IMR-90 (cell line): ENCODE measurements around the gene ITGB5. TPM values are rescaled to one million over a fixed set of nuclear protein-coding genes. Genes with fewer than 3 reads are reported as not detected.

Source experiments
- ATAC-seq: fragments of 200-7000 bp; cut with Tn5 transposase; 2 replicates; pipeline ENCODE4 v1.9.1; 2020; ENCODE audit warnings: low read depth, mild to moderate bottlenecking, moderate library complexity
- BruUV-seq: library from RNA; stranded (reverse); fragments of 400-500 nt; replicated peaks from 2 replicates; lab custom pipeline; 2021; lab: Mats Ljungman, UMichigan
- CTCF ChIA-PET: fragments of 300-600 bp; formaldehyde crosslinking; extraction: SDS; loops from one replicate; lab custom pipeline; 2021; ENCODE audit warnings: antibody characterized with exemption; lab: Yijun Ruan, JAX
- POLR2A ChIA-PET: fragments of 300-600 bp; sonication (Branson Sonifier 250); formaldehyde crosslinking; loops from one replicate; lab custom pipeline; 2022; ENCODE audit warnings: antibody characterized with exemption; ENCODE audit not compliant: unreplicated experiment; lab: Charles Lee
- DNase-seq: peaks from one replicate; pipeline ENCODE4 v3.0.0; 2013
- H2AFZ ChIP-seq: replicated peaks from 2 replicates; pipeline ENCODE3; 2013; ENCODE audit warnings: low read length, mild to moderate bottlenecking; ENCODE audit not compliant: poor library complexity
- H2AK5ac ChIP-seq: 2 replicates; pipeline ENCODE4 v1.6.1; 2013; ENCODE audit warnings: low read depth, low read length, inconsistent platforms
- H2AK9ac ChIP-seq: replicated peaks from 2 replicates; pipeline ENCODE3; 2013; ENCODE audit warnings: mild to moderate bottlenecking, low read depth, low read length, moderate library complexity; ENCODE audit not compliant: poor library complexity
- H2BK120ac ChIP-seq: 2 replicates; pipeline ENCODE4 v1.6.1; 2013; ENCODE audit warnings: low read depth, low read length, inconsistent platforms
- H2BK15ac ChIP-seq: 3 replicates; pipeline ENCODE4 v1.6.1; 2013; ENCODE audit warnings: low read depth, low read length, inconsistent platforms
- H2BK20ac ChIP-seq: 2 replicates; pipeline ENCODE4 v1.6.1; 2013; ENCODE audit warnings: low read depth, mild to moderate bottlenecking, inconsistent platforms, low read length, moderate library complexity
- H2BK5ac ChIP-seq: 2 replicates; pipeline ENCODE4 v1.6.1; 2013; ENCODE audit warnings: mild to moderate bottlenecking, low read depth, low read length, inconsistent platforms; ENCODE audit not compliant: poor library complexity, severe bottlenecking
- H3K14ac ChIP-seq: replicated peaks from 2 replicates; pipeline ENCODE4 v1.6.1; 2013; ENCODE audit warnings: low read depth, low read length, inconsistent platforms
- H3K18ac ChIP-seq: 2 replicates; pipeline ENCODE4 v1.6.1; 2013; ENCODE audit warnings: low read depth, low read length, control low read depth
- H3K23ac ChIP-seq: 2 replicates; pipeline ENCODE4 v1.6.1; 2013; ENCODE audit warnings: low read depth, low read length, inconsistent platforms
- H3K27ac ChIP-seq: 2 replicates; pipeline ENCODE4 v1.5.1; 2013; ENCODE audit warnings: mild to moderate bottlenecking, control low read depth, low read length; ENCODE audit not compliant: insufficient read depth
- H3K27me3 ChIP-seq: 2 replicates; pipeline ENCODE4 v1.6.1; 2013; ENCODE audit warnings: low read length; ENCODE audit not compliant: control insufficient read depth, insufficient read depth
- H3K36me3 ChIP-seq: 2 replicates; pipeline ENCODE4 v1.6.1; 2013; ENCODE audit warnings: low read length, mixed read lengths; ENCODE audit not compliant: control insufficient read depth, insufficient read depth
- H3K4ac ChIP-seq: 2 replicates; pipeline ENCODE4 v1.6.1; 2013; ENCODE audit warnings: low read depth, low read length, inconsistent platforms
- H3K4me1 ChIP-seq: 2 replicates; pipeline ENCODE4 v1.6.1; 2013; ENCODE audit warnings: low read length, mixed read lengths; ENCODE audit not compliant: control insufficient read depth, insufficient read depth
- H3K4me2 ChIP-seq: 2 replicates; pipeline ENCODE4 v1.6.1; 2013; ENCODE audit warnings: low read depth, mild to moderate bottlenecking, control low read depth, low read length, moderate library complexity
- H3K4me3 ChIP-seq: 2 replicates; pipeline ENCODE4 v1.5.1; 2013; ENCODE audit warnings: low read depth, mild to moderate bottlenecking, control low read depth, low read length, moderate library complexity; ENCODE audit not compliant: insufficient read depth
- H3K56ac ChIP-seq: 2 replicates; pipeline ENCODE4 v1.6.1; 2013; ENCODE audit warnings: low read length, inconsistent platforms; ENCODE audit not compliant: insufficient read depth; ENCODE audit errors: extremely low read depth
- H3K79me1 ChIP-seq, 2 experiments: 2 replicates each; pipeline ENCODE4 v1.6.1; 2013; ENCODE audit warnings: low read length in 2 of 2, inconsistent platforms in 1 of 2, low read depth in 1 of 2
- H3K9ac ChIP-seq: 2 replicates; pipeline ENCODE4 v1.6.1; 2013; ENCODE audit warnings: low read depth, low read length, control low read depth
- H3K9me1 ChIP-seq: 2 replicates; pipeline ENCODE4 v1.6.1; 2013; ENCODE audit warnings: low read length, inconsistent platforms; ENCODE audit not compliant: insufficient read depth
- H3K9me3 ChIP-seq: 2 replicates; pipeline ENCODE4 v1.6.1; 2013; ENCODE audit warnings: low read length; ENCODE audit not compliant: control insufficient read depth, insufficient read depth
- H4K20me1 ChIP-seq: 2 replicates; pipeline ENCODE4 v1.6.1; 2013; ENCODE audit warnings: low read length, inconsistent platforms; ENCODE audit not compliant: insufficient read depth
- H4K5ac ChIP-seq: 2 replicates; pipeline ENCODE4 v1.6.1; 2013; ENCODE audit warnings: mild to moderate bottlenecking, low read depth, low read length, control low read depth
- H4K8ac ChIP-seq, 2 experiments: 2 replicates each; pipeline ENCODE4 v1.6.1; 2013; ENCODE audit warnings: low read depth in 2 of 2, low read length in 2 of 2, control low read depth in 1 of 2, inconsistent platforms in 1 of 2
- H4K91ac ChIP-seq: 2 replicates; pipeline ENCODE4 v1.6.1; 2013; ENCODE audit warnings: low read depth, low read length, inconsistent platforms; ENCODE audit not compliant: insufficient read depth
- CEBPB ChIP-seq: IDR thresholded peaks from 2 replicates; pipeline ENCODE4 v1.6.1; 2012; ENCODE audit warnings: low read depth, low read length, improper control_type of control experiment
- CHD1 ChIP-seq: IDR thresholded peaks from 2 replicates; pipeline ENCODE4 v1.6.1; 2012; ENCODE audit warnings: low read depth, low read length, improper control_type of control experiment
- ELK1 ChIP-seq: fragments of 150-350 bp; IDR thresholded peaks from 2 replicates; pipeline ENCODE4 v1.6.1; 2016; ENCODE audit warnings: low read depth, mild to moderate bottlenecking, low read length, moderate library complexity, borderline replicate concordance
- MAFK ChIP-seq: IDR thresholded peaks from 2 replicates; pipeline ENCODE4 v1.6.1; 2012; ENCODE audit warnings: low read depth, low read length, improper control_type of control experiment
- MAZ ChIP-seq: IDR thresholded peaks from 2 replicates; pipeline ENCODE4 v1.6.1; 2012; ENCODE audit warnings: low read depth, mild to moderate bottlenecking, low read length, improper control_type of control experiment, moderate library complexity, borderline replicate concordance
- MXI1 ChIP-seq: IDR thresholded peaks from 2 replicates; pipeline ENCODE4 v1.6.1; 2012; ENCODE audit warnings: low read depth, mild to moderate bottlenecking, low read length, moderate library complexity, borderline replicate concordance
- NFE2L2 ChIP-seq: fragments of 150-350 bp; IDR thresholded peaks from 2 replicates; pipeline ENCODE4 v1.6.1; 2016; ENCODE audit warnings: low read depth, mild to moderate bottlenecking, low read length
- POLR2A ChIP-seq: IDR thresholded peaks from 2 replicates; pipeline ENCODE4 v1.6.1; 2012; ENCODE audit warnings: mild to moderate bottlenecking, low read depth, low read length
- RAD21 ChIP-seq: IDR thresholded peaks from 2 replicates; pipeline ENCODE4 v1.6.1; 2012; ENCODE audit warnings: low read length, improper control_type of control experiment
- SMC3 ChIP-seq: fragments of 150-350 bp; IDR thresholded peaks from 2 replicates; pipeline ENCODE4 v1.6.1; 2016; ENCODE audit warnings: low read depth, mild to moderate bottlenecking, antibody characterized with exemption, low read length, moderate library complexity
- USF2 ChIP-seq: fragments of 150-350 bp; IDR thresholded peaks from 2 replicates; pipeline ENCODE4 v1.6.1; 2017; ENCODE audit warnings: mild to moderate bottlenecking, antibody characterized with exemption, low read length, low read depth
- WGBS, 2 experiments: methylation state at CpG; one replicate each; pipeline versions ENCODE4 v1.1.5 to v1.1.7; 2013; ENCODE audit warnings: missing lambda C conversion rate in 2 of 2; ENCODE audit not compliant: insufficient read length in 1 of 2; ENCODE audit errors: extremely low coverage in 2 of 2; 5-methylcytosine and 5-hydroxymethylcytosine counted together
- dilution Hi-C: fragments of 300-500 bp; cut with HindIII; formaldehyde crosslinking; loops from one replicate; pipeline ENCODE4 v1.14.3; 2018; ENCODE audit warnings: low sequenced_read_pairs; ENCODE audit not compliant: unreplicated experiment
- in situ Hi-C: fragments of 300-500 bp; cut with MboI; formaldehyde crosslinking; loops from 3 replicates; pipeline ENCODE4 v1.14.3; 2019; ENCODE audit warnings: low sequenced_read_pairs, inconsistent platforms, mixed read lengths
- intact Hi-C: fragments of 100-400 bp; cut with micrococcal nuclease; formaldehyde crosslinking; loops from 2 replicates; pipeline ENCODE4 v1.10.0; 2022
- polyA plus RNA-seq, 3 experiments: library from polyadenylated mRNA; depleted of rRNA; stranded (reverse); fragments of >200 nt; gene quantifications; 2 replicates each; pipeline ENCODE4 v1.2.3, GENCODE V29; 2012; ENCODE audit warnings: low replicate concordance in 1 of 3
- total RNA-seq: library from RNA; depleted of rRNA; stranded (reverse); fragments of >200 nt; gene quantifications from 2 replicates; pipeline ENCODE4 v1.2.3, GENCODE V29; 2012
- TF ChIP-seq, protein P1 (sequence below): conservative IDR thresholded peaks from 2 replicates; pipeline ENCODE4 v1.5.1; 2012; ENCODE audit warnings: mild to moderate bottlenecking, low read depth, low read length, improper control_type of control experiment

The ITGB5 gene
- total and polyA plus RNA-seq, 2 of the 4 experiments (the other 2 are of a cell fraction), result 85.0 to 101 TPM

GRCh38 chr3:124829819-124830554 is 57.2 kb downstream of the ITGB5 start:
- H3K18ac ChIP-seq, result peak overlapping the region; percentile 24
- DNase-seq (no peak), ATAC-seq (no peak)
- peak overlapping the region; percentile 26; the same call in 1 of the 2 replicates for H2BK20ac ChIP-seq
- peak overlapping the region; percentile 25; the same call in 1 of the 2 replicates for H3K23ac ChIP-seq
- H4K20me1 ChIP-seq, result peaks cover 12% of the 10 kb centered on the region; the same call in 1 of the 2 replicates
- H2AFZ ChIP-seq, result no peak overlapping the region
- H4K8ac ChIP-seq, result peak overlapping the region in 1 of 2 experiments; percentile 28; a peak in 1 of 4 replicates
- no TSS peak for BruUV-seq
- H3K4me2 ChIP-seq, result no peak overlapping the region
- in situ Hi-C loops, result no loop called here
- no peak overlapping the region for H3K27ac ChIP-seq
- TF ChIP-seq POLR2A (no peak), MXI1 (no peak), RAD21 (no peak), NFE2L2 (no peak), MAZ (no peak), USF2 (no peak), CHD1 (no peak), MAFK (no peak), ELK1 (no peak), CEBPB (no peak), SMC3 (no peak)
- TF ChIP-seq, protein P1, sequence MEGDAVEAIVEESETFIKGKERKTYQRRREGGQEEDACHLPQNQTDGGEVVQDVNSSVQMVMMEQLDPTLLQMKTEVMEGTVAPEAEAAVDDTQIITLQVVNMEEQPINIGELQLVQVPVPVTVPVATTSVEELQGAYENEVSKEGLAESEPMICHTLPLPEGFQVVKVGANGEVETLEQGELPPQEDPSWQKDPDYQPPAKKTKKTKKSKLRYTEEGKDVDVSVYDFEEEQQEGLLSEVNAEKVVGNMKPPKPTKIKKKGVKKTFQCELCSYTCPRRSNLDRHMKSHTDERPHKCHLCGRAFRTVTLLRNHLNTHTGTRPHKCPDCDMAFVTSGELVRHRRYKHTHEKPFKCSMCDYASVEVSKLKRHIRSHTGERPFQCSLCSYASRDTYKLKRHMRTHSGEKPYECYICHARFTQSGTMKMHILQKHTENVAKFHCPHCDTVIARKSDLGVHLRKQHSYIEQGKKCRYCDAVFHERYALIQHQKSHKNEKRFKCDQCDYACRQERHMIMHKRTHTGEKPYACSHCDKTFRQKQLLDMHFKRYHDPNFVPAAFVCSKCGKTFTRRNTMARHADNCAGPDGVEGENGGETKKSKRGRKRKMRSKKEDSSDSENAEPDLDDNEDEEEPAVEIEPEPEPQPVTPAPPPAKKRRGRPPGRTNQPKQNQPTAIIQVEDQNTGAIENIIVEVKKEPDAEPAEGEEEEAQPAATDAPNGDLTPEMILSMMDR, result no peak
- peak overlapping the region; percentile 19; the same call in 1 of the 2 replicates for H4K5ac ChIP-seq
- CTCF ChIA-PET, result no interaction called here
- H2AK5ac ChIP-seq, result peak overlapping the region; percentile 80
- peak overlapping the region; percentile 50; the same call in 1 of the 2 replicates for H2BK120ac ChIP-seq
- intact Hi-C loops, result loop anchor here (5.0 kb wide), 1 partner anchor 57 kb away; the partner anchor contains the start of gene ITGB5
- H3K36me3 ChIP-seq, result peaks cover 14% of the 10 kb centered on the region
- no peak overlapping the region for H3K56ac ChIP-seq
- H3K4ac ChIP-seq, result peak overlapping the region; percentile 61
- peak overlapping the region; percentile 30; the same call in 1 of the 2 replicates for H3K14ac ChIP-seq
- H3K9me3 ChIP-seq, result no peaks in the 10 kb centered on the region
- no CpG with 5 or more reads among the region's 6 CpGs for WGBS, 2 experiments
- no peak overlapping the region for H3K9ac ChIP-seq
- H2AK9ac ChIP-seq, result no peak overlapping the region
- peaks cover 25 to 68% of the 10 kb centered on the region in 2 experiments; a peak in 3 of 4 replicates for H3K79me1 ChIP-seq
- peak overlapping the region; percentile 22; the same call in 1 of the 2 replicates for H4K91ac ChIP-seq
- no peak overlapping the region for H2BK5ac ChIP-seq
- H2BK15ac ChIP-seq, result peak overlapping the region; percentile 70; the same call in 2 of the 3 replicates
- H3K27me3 ChIP-seq, result no peaks in the 10 kb centered on the region
- dilution Hi-C loops, result no loop called here
- H3K4me1 ChIP-seq, result peaks cover 28% of the 10 kb centered on the region
- POLR2A ChIA-PET, result no interaction called here
- H3K4me3 ChIP-seq, result no peak overlapping the region
- H3K9me1 ChIP-seq, result peaks cover 31% of the 10 kb centered on the region
